H1 (cell line): Measurements from ENCODE around the gene DNAL1. TPM values are rescaled to one million over a fixed set of nuclear protein-coding genes. Genes with fewer than 3 reads are reported as not detected.

ENCODE experiments used
- CTCF ChIA-PET: fragments of 300-600 bp; sonication (Branson Sonifier 250); formaldehyde crosslinking; loops from one replicate; lab custom pipeline; 2021; ENCODE audit not compliant: partially characterized antibody; lab: Charles Lee
- POLR2A ChIA-PET: fragments of 300-600 bp; sonication (Branson Sonifier 250); formaldehyde crosslinking; loops from one replicate; lab custom pipeline; 2021; ENCODE audit warnings: inconsistent platforms; ENCODE audit not compliant: partially characterized antibody; lab: Charles Lee
- DNase-seq, 2 experiments: peaks; one replicate each; pipeline versions ENCODE4 v3.0.0 to v3.0.0-alpha.2; 2010 to 2022; ENCODE audit warnings: low spot score in 2 of 2, low read depth in 1 of 2, mixed read lengths in 1 of 2
- FAIRE-seq: peaks from 2 replicates; lab custom pipeline; 2011; peaks lifted over from hg19 to GRCh38; lab: Jason Lieb, UNC
- H2AFZ ChIP-seq: 2 replicates; pipeline ENCODE4 v1.8.1; 2012; ENCODE audit warnings: low read length, inconsistent platforms
- H2AK5ac ChIP-seq: 2 replicates; pipeline ENCODE4 v1.6.1; 2013; ENCODE audit warnings: low read depth, low read length
- H2BK120ac ChIP-seq: replicated peaks from 2 replicates; pipeline ENCODE3; 2013; ENCODE audit warnings: low read depth, low read length, inconsistent platforms
- H2BK12ac ChIP-seq: 2 replicates; pipeline ENCODE4 v1.6.1; 2013; ENCODE audit warnings: low read depth, low read length
- H2BK15ac ChIP-seq: 2 replicates; pipeline ENCODE4 v1.6.1; 2013; ENCODE audit warnings: low read length
- H2BK20ac ChIP-seq: 2 replicates; pipeline ENCODE4 v1.6.1; 2013; ENCODE audit warnings: low read length
- H2BK5ac ChIP-seq: 2 replicates; pipeline ENCODE4 v1.6.1; 2013; ENCODE audit warnings: low read depth, low read length
- H3K14ac ChIP-seq: 2 replicates; pipeline ENCODE4 v1.6.1; 2013; ENCODE audit warnings: inconsistent platforms; ENCODE audit not compliant: insufficient read length
- H3K18ac ChIP-seq: 2 replicates; pipeline ENCODE4 v1.6.1; 2013; ENCODE audit warnings: low read length; ENCODE audit errors: extremely low read depth
- H3K23ac ChIP-seq: 2 replicates; pipeline ENCODE4 v1.6.1; 2013; ENCODE audit warnings: inconsistent platforms; ENCODE audit not compliant: insufficient read length
- H3K23me2 ChIP-seq: 2 replicates; pipeline ENCODE4 v1.6.1; 2013; ENCODE audit warnings: low read depth, low read length
- H3K27ac ChIP-seq: 2 replicates; pipeline ENCODE4 v1.6.1; 2011; ENCODE audit warnings: low read depth, low read length, inconsistent platforms
- H3K27me3 ChIP-seq, 4 experiments: replicated peaks in 1 of 4; 1 replicate in 1 of 4; 2 replicates in 3 of 4; pipeline versions ENCODE4 v1.6.1 to v1.8.1; 2011 to 2013; ENCODE audit warnings: low read length in 3 of 4, mild to moderate bottlenecking in 3 of 4, inconsistent platforms in 2 of 4, mixed read lengths in 2 of 4, moderate library complexity in 1 of 4; ENCODE audit not compliant: control insufficient read depth in 3 of 4, insufficient read depth in 3 of 4; ENCODE audit errors: extremely low read depth in 1 of 4
- H3K36me3 ChIP-seq, 4 experiments: 2 replicates each; pipeline versions ENCODE4 v1.6.1 to v1.8.1; 2011 to 2013; ENCODE audit warnings: mild to moderate bottlenecking in 4 of 4, low read length in 3 of 4, moderate library complexity in 2 of 4, control low read depth in 1 of 4, inconsistent platforms in 1 of 4; ENCODE audit not compliant: insufficient read depth in 4 of 4, control insufficient read depth in 2 of 4
- H3K4ac ChIP-seq: replicated peaks from 2 replicates; pipeline ENCODE3; 2013; ENCODE audit warnings: low read length, low read depth, mixed read lengths, inconsistent platforms; ENCODE audit not compliant: insufficient read length
- H3K4me1 ChIP-seq, 4 experiments: replicated peaks in 1 of 4; 1 replicate in 1 of 4; 2 replicates in 3 of 4; pipeline versions ENCODE4 v1.6.1 to v1.8.1; 2011 to 2013; ENCODE audit warnings: low read length in 3 of 4, inconsistent platforms in 2 of 4, mixed read lengths in 1 of 4; ENCODE audit not compliant: insufficient read depth in 4 of 4, control insufficient read depth in 3 of 4
- H3K4me2 ChIP-seq, 2 experiments: 2 replicates each; pipeline versions ENCODE4 v1.6.1 to v1.8.1; 2011 to 2013; ENCODE audit warnings: low read depth in 2 of 2, low read length in 2 of 2, control low read depth in 1 of 2, inconsistent platforms in 1 of 2, mild to moderate bottlenecking in 1 of 2; ENCODE audit not compliant: insufficient read depth in 1 of 2
- H3K4me3 ChIP-seq, 4 experiments: fragments of 200-600, 300-600 bp in 1 of 4; sonication (generic), shearing (Covaris generic), sonication (Bioruptor Twin) in 1 of 4; 2 replicates each; pipeline versions ENCODE4 v1.5.1 to v1.8.1; 2011 to 2016; ENCODE audit warnings: low read length in 4 of 4, low read depth in 3 of 4, control low read depth in 2 of 4, inconsistent platforms in 2 of 4, mild to moderate bottlenecking in 2 of 4, mixed read lengths in 1 of 4, moderate library complexity in 1 of 4; ENCODE audit not compliant: insufficient read depth in 2 of 4; ENCODE audit errors: extremely low read depth in 1 of 4
- H3K56ac ChIP-seq: replicated peaks from 2 replicates; pipeline ENCODE3; 2013; ENCODE audit warnings: low read depth, mild to moderate bottlenecking, mixed read lengths, low read length, inconsistent platforms; ENCODE audit not compliant: insufficient read length
- H3K79me1 ChIP-seq: 2 replicates; pipeline ENCODE4 v1.6.1; 2013; ENCODE audit warnings: low read depth, low read length, control low read depth
- H3K79me2 ChIP-seq, 2 experiments: 2 replicates each; pipeline versions ENCODE4 v1.6.1 to v1.8.1; 2012 to 2013; ENCODE audit warnings: low read length in 2 of 2, mild to moderate bottlenecking in 2 of 2, inconsistent platforms in 1 of 2; ENCODE audit not compliant: insufficient read depth in 2 of 2, control insufficient read depth in 1 of 2
- H3K9ac ChIP-seq, 4 experiments: replicated peaks in 1 of 4; 1 replicate in 1 of 4; 2 replicates in 3 of 4; pipeline versions ENCODE4 v1.6.1 to v1.8.1; 2011 to 2013; ENCODE audit warnings: low read depth in 3 of 4, low read length in 3 of 4, control low read depth in 2 of 4, mild to moderate bottlenecking in 2 of 4, moderate library complexity in 2 of 4, inconsistent platforms in 1 of 4; ENCODE audit errors: extremely low read depth in 1 of 4
- H3K9me3 ChIP-seq, 2 experiments: 2 replicates each; pipeline versions ENCODE4 v1.6.1 to v1.8.1; 2012 to 2013; ENCODE audit warnings: mild to moderate bottlenecking in 2 of 2, moderate library complexity in 2 of 2, control low read depth in 1 of 2, inconsistent platforms in 1 of 2, low read depth in 1 of 2, low read length in 1 of 2, mixed read lengths in 1 of 2; ENCODE audit not compliant: insufficient read depth in 2 of 2
- H4K20me1 ChIP-seq, 2 experiments: replicated peaks in 1 of 2; 2 replicates each; pipeline versions ENCODE3 to v1.8.1; 2011 to 2013; ENCODE audit warnings: inconsistent platforms in 2 of 2, low read length in 2 of 2, mild to moderate bottlenecking in 1 of 2; ENCODE audit not compliant: insufficient read depth in 2 of 2, control insufficient read depth in 1 of 2
- H4K5ac ChIP-seq: 2 replicates; pipeline ENCODE4 v1.6.1; 2013; ENCODE audit warnings: low read length, low read depth, mixed read lengths, inconsistent platforms; ENCODE audit not compliant: insufficient read length
- H4K8ac ChIP-seq: 2 replicates; pipeline ENCODE4 v1.8.0; 2013; ENCODE audit warnings: mild to moderate bottlenecking, moderate library complexity, low read length, inconsistent platforms; ENCODE audit not compliant: insufficient read depth; ENCODE audit errors: extremely low read depth
- H4K91ac ChIP-seq: replicated peaks from 2 replicates; pipeline ENCODE3; 2013; ENCODE audit warnings: low read length, mixed read lengths, inconsistent platforms; ENCODE audit not compliant: insufficient read length
- ATF2 ChIP-seq: IDR thresholded peaks from 2 replicates; pipeline ENCODE4 v1.6.1; 2012; ENCODE audit warnings: low read length, inconsistent platforms
- CTCF ChIP-seq, 3 experiments: IDR thresholded peaks; 1 replicate in 2 of 3; 2 replicates in 1 of 3; pipeline versions ENCODE4 v1.5.1 to v1.6.1; 2011; ENCODE audit warnings: low read length in 3 of 3, mild to moderate bottlenecking in 3 of 3, inconsistent platforms in 2 of 3, low read depth in 1 of 3, moderate library complexity in 1 of 3; ENCODE audit not compliant: insufficient read depth in 1 of 3; ENCODE audit errors: control extremely low read depth in 1 of 3
- GTF2F1 ChIP-seq: IDR thresholded peaks from 2 replicates; pipeline ENCODE4 v1.6.1; 2012; ENCODE audit warnings: low read depth, low read length, improper control_type of control experiment, borderline replicate concordance
- KDM5A ChIP-seq: fragments of 200-600 bp; IDR thresholded peaks from 2 replicates; pipeline ENCODE4 v1.7.1; 2012; ENCODE audit warnings: mild to moderate bottlenecking, low read length, inconsistent platforms, mixed read lengths
- SIX5 ChIP-seq: IDR thresholded peaks from 2 replicates; pipeline ENCODE4 v1.6.1; 2011; ENCODE audit warnings: mild to moderate bottlenecking, low read depth, low read length
- USF2 ChIP-seq: IDR thresholded peaks from 2 replicates; pipeline ENCODE4 v1.6.1; 2011; ENCODE audit warnings: low read length, improper control_type of control experiment
- WGBS, 2 experiments: shearing (Covaris generic) in 1 of 2; methylation state at CpG; one replicate each; pipeline versions ENCODE4 v1.1.6 to v1.1.7; 2013 to 2015; ENCODE audit warnings: low lambda C conversion rate in 2 of 2, mixed read lengths in 2 of 2, inconsistent platforms in 1 of 2, low coverage in 1 of 2, missing lambda C conversion rate in 1 of 2; ENCODE audit not compliant: insufficient replicate concordance in 2 of 2, insufficient coverage in 1 of 2, insufficient read length in 1 of 2; ENCODE audit errors: extremely low coverage in 1 of 2, missing lambda C conversion rate in 1 of 2; 5-methylcytosine and 5-hydroxymethylcytosine counted together
- polyA plus RNA-seq, 7 experiments: library from polyadenylated mRNA; depleted of rRNA in 3 of 7; stranded (reverse) in 5 of 7; unstranded in 2 of 7; fragments of >200 nt in 5 of 7; fragments of 200-250 nt in 2 of 7; gene quantifications; 1 replicate in 5 of 7; 2 replicates in 1 of 7; 4 replicates in 1 of 7; pipeline versions ENCODE4 v1.2.1 to v1.2.3, GENCODE V29; 2011 to 2013; ENCODE audit warnings: missing spikeins in 2 of 7, mixed read lengths in 2 of 7
- total RNA-seq: library from RNA; stranded (reverse); fragmentation: NEBNext Ultra II Directional; extraction: Animal tissue kit (Norgen Biotek cat#: 25700); gene quantifications from 2 replicates; pipeline ENCODE4 v1.2.1, GENCODE V29; 2021

Gene DNAL1
- total and polyA plus RNA-seq, 2 of the 8 experiments (the other 6 are each of a cell fraction or from before 2014, with no cell fraction given) = 2.8 to 16.8 TPM

- peaks cover 13 to 32% (median 18%) of the 10 kb centered on the region in 4 experiments for H3K4me1 ChIP-seq
- no peak for FAIRE-seq
- no peak overlapping the region for H2BK15ac ChIP-seq
- no peak overlapping the region for H3K56ac ChIP-seq
- H3K27ac ChIP-seq = no peak overlapping the region
- no peak overlapping the region for H3K4ac ChIP-seq
- peaks cover 15% of the 10 kb centered on the region for H3K79me1 ChIP-seq
- TF ChIP-seq ATF2 (no peak), KDM5A (no peak), SIX5 (no peak), USF2 (no peak), CTCF (IDR thresholded peaks at IDR 0.05; ENCODE audit: control extremely low read depth in 1 of 3, insufficient read depth in 1 of 3, low read depth in 1 of 3, low read length in 3 of 3) (no peak), GTF2F1 (no peak)
- CTCF ChIA-PET = interaction anchor here (0.6 to 11.1 kb wide), 13 partner anchors 7 to 1580 kb away, joined by 3 to 198 read pairs (median 10); a partner anchor contains a TSS
- H3K9me3 ChIP-seq = no peaks in the 10 kb centered on the region
- POLR2A ChIA-PET = interaction anchor here (0.9 to 2.4 kb wide), 3 partner anchors 7 to 18 kb away, joined by 3 to 10 read pairs (median 5); no protein-coding TSS in a partner anchor
- H2BK120ac ChIP-seq = no peak overlapping the region
- H3K23ac ChIP-seq = no peak overlapping the region
- H3K23me2 ChIP-seq = no peaks in the 10 kb centered on the region
- no peak overlapping the region for H2AK5ac ChIP-seq
- no peak overlapping the region for H4K5ac ChIP-seq
- H2BK12ac ChIP-seq = no peak overlapping the region
- no peak overlapping the region for H3K9ac ChIP-seq
- H2BK20ac ChIP-seq = no peak overlapping the region
- no peak overlapping the region for H4K91ac ChIP-seq
- H3K4me3 ChIP-seq = no peak overlapping the region
- H3K79me2 ChIP-seq = peaks cover 0 to 57% of the 10 kb centered on the region in 2 experiments; a peak in 3 of 4 replicates
- H2AFZ ChIP-seq = no peak overlapping the region
- peaks cover 5 to 9% of the 10 kb centered on the region in 2 experiments for H4K20me1 ChIP-seq
- H3K27me3 ChIP-seq = no peaks in the 10 kb centered on the region
- no peak overlapping the region for H3K14ac ChIP-seq
- WGBS, 2 experiments = 68% methylated on average over 8 of the region's 9 CpGs; no CpG with 5 or more reads in 1 of the 2 experiments
- no peak overlapping the region for H2BK5ac ChIP-seq
- no peak overlapping the region for H3K18ac ChIP-seq
- H3K4me2 ChIP-seq = peak overlapping the region; percentile 13 to 43; a peak in 3 of 4 replicates
- DNase-seq = no peak
- no peak overlapping the region for H4K8ac ChIP-seq
- no peaks in the 10 kb centered on the region for H3K36me3 ChIP-seq
These were observed 102.8 kb downstream of the DNAL1 start for GRCh38 chr14:73747379-73748211.
